Hematopoietic multipotent progenitor cell treated with erythropoietin and hydrocortisone succinate and interleukin-3 and kit ligand, for 6 days (in vitro differentiated cells): Measurements from ENCODE around the gene LAMA3.

ENCODE experiments used
- DNase-seq: peaks from one replicate; pipeline ENCODE4 v3.0.0-alpha.2; 2015

The LAMA3 gene

GRCh38 chr18:23880931-23881617 lies 191.8 kb downstream of the LAMA3 start:
- no peak for DNase-seq

GRCh38 chr18:23881778-23882177 lies 192.5 kb downstream of the LAMA3 start:
- DNase-seq: no peak

GRCh38 chr18:23882616-23883276 lies 193.5 kb downstream of the LAMA3 start:
- DNase-seq: no peak

- no peak for DNase-seq
These were observed 194.1 kb downstream of the LAMA3 start for GRCh38 chr18:23883277-23883790.

- no peak for DNase-seq
These were observed 195.6 kb downstream of the LAMA3 start for GRCh38 chr18:23884681-23885375.

GRCh38 chr18:23885750-23886149 lies 196.5 kb downstream of the LAMA3 start:
- no peak for DNase-seq

GRCh38 chr18:23887035-23887434 lies 197.8 kb downstream of the LAMA3 start:
- DNase-seq: no peak

GRCh38 chr18:23887493-23887892 lies 198.2 kb downstream of the LAMA3 start:
- DNase-seq: no peak

- DNase-seq: no peak
These were observed 199.6 kb downstream of the LAMA3 start for GRCh38 chr18:23888881-23889280.

GRCh38 chr18:23889907-23890306 lies 200.7 kb downstream of the LAMA3 start:
- no peak for DNase-seq

- DNase-seq: no peak
These were observed 201.3 kb downstream of the LAMA3 start for GRCh38 chr18:23890589-23890988.

GRCh38 chr18:23893653-23894052 lies 204.4 kb downstream of the LAMA3 start:
- DNase-seq: no peak

- DNase-seq: no peak
These were observed 205.5 kb downstream of the LAMA3 start for GRCh38 chr18:23894661-23895175.

- no peak for DNase-seq
These were observed 208.0 kb downstream of the LAMA3 start for GRCh38 chr18:23897291-23897690.

GRCh38 chr18:23897733-23898132 lies 208.5 kb downstream of the LAMA3 start:
- DNase-seq: no peak

- DNase-seq: no peak
These were observed 211.7 kb downstream of the LAMA3 start for GRCh38 chr18:23900994-23901393.

- DNase-seq: no peak
These were observed 213.1 kb downstream of the LAMA3 start for GRCh38 chr18:23902396-23902795.

- no peak for DNase-seq
These were observed 214.7 kb downstream of the LAMA3 start for GRCh38 chr18:23903971-23904370.

- DNase-seq: no peak
These were observed 217.4 kb downstream of the LAMA3 start for GRCh38 chr18:23906658-23907057.

GRCh38 chr18:23908827-23909226 lies 219.6 kb downstream of the LAMA3 start:
- DNase-seq: no peak

GRCh38 chr18:23910032-23910431 lies 220.8 kb downstream of the LAMA3 start:
- DNase-seq: no peak

- DNase-seq: no peak
These were observed 223.1 kb downstream of the LAMA3 start for GRCh38 chr18:23912356-23912755.

- DNase-seq: no peak
These were observed 227.1 kb downstream of the LAMA3 start for GRCh38 chr18:23916338-23916737.
